Measurements from ENCODE around the gene STXBP1.

DNA sequence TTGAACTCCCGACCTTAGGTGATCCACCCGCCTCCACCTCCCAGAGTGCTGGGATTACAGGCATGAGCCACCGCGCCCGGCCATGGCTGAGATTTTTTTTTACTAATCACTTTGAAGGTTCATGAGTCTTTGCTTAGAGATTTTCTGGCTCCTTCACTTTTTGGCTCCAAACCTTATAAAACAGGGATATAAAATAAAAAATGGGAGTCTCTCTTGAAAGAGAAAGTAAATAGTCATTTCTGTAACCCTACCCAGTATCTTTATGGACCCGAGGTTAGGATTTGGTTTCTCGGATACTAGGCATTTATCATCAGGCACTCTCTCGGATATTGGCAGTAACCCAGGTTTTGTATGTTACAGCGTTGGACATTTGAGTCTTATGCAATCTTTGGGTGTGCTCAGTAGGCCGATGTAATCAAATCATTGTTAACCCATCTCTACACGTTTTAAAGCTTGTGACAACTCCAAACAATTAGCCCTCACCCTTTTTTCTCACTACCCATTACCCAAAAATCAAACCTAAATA lies 25.3 kb downstream of the STXBP1 start:
- no peak for TF ChIP-seq EZH2 (IDR thresholded peaks at IDR 0.05)
- no peak for TF ChIP-seq POLR2AphosphoS5 (IDR thresholded peaks at IDR 0.05; ENCODE audit: borderline replicate concordance, low read depth, low read length)
